H1 (cell line): ENCODE results near the gene TMEM150B. TPM values are rescaled to one million over a fixed set of nuclear protein-coding genes. Genes with fewer than 3 reads are reported as not detected.
A peak's percentile ranks its signal among the peaks of the same experiment; 100 is the strongest.

Experiments
- CTCF ChIA-PET: fragments of 300-600 bp; sonication (Branson Sonifier 250); formaldehyde crosslinking; loops from one replicate; lab custom pipeline; 2021; ENCODE audit not compliant: partially characterized antibody; lab: Charles Lee
- POLR2A ChIA-PET: fragments of 300-600 bp; sonication (Branson Sonifier 250); formaldehyde crosslinking; loops from one replicate; lab custom pipeline; 2021; ENCODE audit warnings: inconsistent platforms; ENCODE audit not compliant: partially characterized antibody; lab: Charles Lee
- DNase-seq, 2 experiments: peaks; one replicate each; pipeline versions ENCODE4 v3.0.0 to v3.0.0-alpha.2; 2010 to 2022; ENCODE audit warnings: low spot score in 2 of 2, low read depth in 1 of 2, mixed read lengths in 1 of 2
- FAIRE-seq: peaks from 2 replicates; lab custom pipeline; 2011; peaks lifted over from hg19 to GRCh38; lab: Jason Lieb, UNC
- H2AFZ ChIP-seq: 2 replicates; pipeline ENCODE4 v1.8.1; 2012; ENCODE audit warnings: low read length, inconsistent platforms
- H2AK5ac ChIP-seq: 2 replicates; pipeline ENCODE4 v1.6.1; 2013; ENCODE audit warnings: low read depth, low read length
- H2BK120ac ChIP-seq: replicated peaks from 2 replicates; pipeline ENCODE3; 2013; ENCODE audit warnings: low read depth, low read length, inconsistent platforms
- H2BK12ac ChIP-seq: 2 replicates; pipeline ENCODE4 v1.6.1; 2013; ENCODE audit warnings: low read depth, low read length
- H2BK15ac ChIP-seq: 2 replicates; pipeline ENCODE4 v1.6.1; 2013; ENCODE audit warnings: low read length
- H2BK20ac ChIP-seq: 2 replicates; pipeline ENCODE4 v1.6.1; 2013; ENCODE audit warnings: low read length
- H2BK5ac ChIP-seq: 2 replicates; pipeline ENCODE4 v1.6.1; 2013; ENCODE audit warnings: low read depth, low read length
- H3K14ac ChIP-seq: 2 replicates; pipeline ENCODE4 v1.6.1; 2013; ENCODE audit warnings: inconsistent platforms; ENCODE audit not compliant: insufficient read length
- H3K18ac ChIP-seq: 2 replicates; pipeline ENCODE4 v1.6.1; 2013; ENCODE audit warnings: low read length; ENCODE audit errors: extremely low read depth
- H3K23ac ChIP-seq: 2 replicates; pipeline ENCODE4 v1.6.1; 2013; ENCODE audit warnings: inconsistent platforms; ENCODE audit not compliant: insufficient read length
- H3K23me2 ChIP-seq: 2 replicates; pipeline ENCODE4 v1.6.1; 2013; ENCODE audit warnings: low read depth, low read length
- H3K27ac ChIP-seq: 2 replicates; pipeline ENCODE4 v1.6.1; 2011; ENCODE audit warnings: low read depth, low read length, inconsistent platforms
- H3K27me3 ChIP-seq, 4 experiments: replicated peaks in 1 of 4; 1 replicate in 1 of 4; 2 replicates in 3 of 4; pipeline versions ENCODE4 v1.6.1 to v1.8.1; 2011 to 2013; ENCODE audit warnings: low read length in 3 of 4, mild to moderate bottlenecking in 3 of 4, inconsistent platforms in 2 of 4, mixed read lengths in 2 of 4, moderate library complexity in 1 of 4; ENCODE audit not compliant: control insufficient read depth in 3 of 4, insufficient read depth in 3 of 4; ENCODE audit errors: extremely low read depth in 1 of 4
- H3K36me3 ChIP-seq, 4 experiments: 2 replicates each; pipeline versions ENCODE4 v1.6.1 to v1.8.1; 2011 to 2013; ENCODE audit warnings: mild to moderate bottlenecking in 4 of 4, low read length in 3 of 4, moderate library complexity in 2 of 4, control low read depth in 1 of 4, inconsistent platforms in 1 of 4; ENCODE audit not compliant: insufficient read depth in 4 of 4, control insufficient read depth in 2 of 4
- H3K4ac ChIP-seq: replicated peaks from 2 replicates; pipeline ENCODE3; 2013; ENCODE audit warnings: low read length, low read depth, mixed read lengths, inconsistent platforms; ENCODE audit not compliant: insufficient read length
- H3K4me1 ChIP-seq, 4 experiments: replicated peaks in 1 of 4; 1 replicate in 1 of 4; 2 replicates in 3 of 4; pipeline versions ENCODE4 v1.6.1 to v1.8.1; 2011 to 2013; ENCODE audit warnings: low read length in 3 of 4, inconsistent platforms in 2 of 4, mixed read lengths in 1 of 4; ENCODE audit not compliant: insufficient read depth in 4 of 4, control insufficient read depth in 3 of 4
- H3K4me2 ChIP-seq, 2 experiments: 2 replicates each; pipeline versions ENCODE4 v1.6.1 to v1.8.1; 2011 to 2013; ENCODE audit warnings: low read depth in 2 of 2, low read length in 2 of 2, control low read depth in 1 of 2, inconsistent platforms in 1 of 2, mild to moderate bottlenecking in 1 of 2; ENCODE audit not compliant: insufficient read depth in 1 of 2
- H3K4me3 ChIP-seq, 4 experiments: fragments of 200-600, 300-600 bp in 1 of 4; sonication (generic), shearing (Covaris generic), sonication (Bioruptor Twin) in 1 of 4; 2 replicates each; pipeline versions ENCODE4 v1.5.1 to v1.8.1; 2011 to 2016; ENCODE audit warnings: low read length in 4 of 4, low read depth in 3 of 4, control low read depth in 2 of 4, inconsistent platforms in 2 of 4, mild to moderate bottlenecking in 2 of 4, mixed read lengths in 1 of 4, moderate library complexity in 1 of 4; ENCODE audit not compliant: insufficient read depth in 2 of 4; ENCODE audit errors: extremely low read depth in 1 of 4
- H3K56ac ChIP-seq: replicated peaks from 2 replicates; pipeline ENCODE3; 2013; ENCODE audit warnings: low read depth, mild to moderate bottlenecking, mixed read lengths, low read length, inconsistent platforms; ENCODE audit not compliant: insufficient read length
- H3K79me1 ChIP-seq: 2 replicates; pipeline ENCODE4 v1.6.1; 2013; ENCODE audit warnings: low read depth, low read length, control low read depth
- H3K79me2 ChIP-seq, 2 experiments: 2 replicates each; pipeline versions ENCODE4 v1.6.1 to v1.8.1; 2012 to 2013; ENCODE audit warnings: low read length in 2 of 2, mild to moderate bottlenecking in 2 of 2, inconsistent platforms in 1 of 2; ENCODE audit not compliant: insufficient read depth in 2 of 2, control insufficient read depth in 1 of 2
- H3K9ac ChIP-seq, 4 experiments: replicated peaks in 1 of 4; 1 replicate in 1 of 4; 2 replicates in 3 of 4; pipeline versions ENCODE4 v1.6.1 to v1.8.1; 2011 to 2013; ENCODE audit warnings: low read depth in 3 of 4, low read length in 3 of 4, control low read depth in 2 of 4, mild to moderate bottlenecking in 2 of 4, moderate library complexity in 2 of 4, inconsistent platforms in 1 of 4; ENCODE audit errors: extremely low read depth in 1 of 4
- H3K9me3 ChIP-seq, 2 experiments: 2 replicates each; pipeline versions ENCODE4 v1.6.1 to v1.8.1; 2012 to 2013; ENCODE audit warnings: mild to moderate bottlenecking in 2 of 2, moderate library complexity in 2 of 2, control low read depth in 1 of 2, inconsistent platforms in 1 of 2, low read depth in 1 of 2, low read length in 1 of 2, mixed read lengths in 1 of 2; ENCODE audit not compliant: insufficient read depth in 2 of 2
- H4K20me1 ChIP-seq, 2 experiments: replicated peaks in 1 of 2; 2 replicates each; pipeline versions ENCODE3 to v1.8.1; 2011 to 2013; ENCODE audit warnings: inconsistent platforms in 2 of 2, low read length in 2 of 2, mild to moderate bottlenecking in 1 of 2; ENCODE audit not compliant: insufficient read depth in 2 of 2, control insufficient read depth in 1 of 2
- H4K5ac ChIP-seq: 2 replicates; pipeline ENCODE4 v1.6.1; 2013; ENCODE audit warnings: low read length, low read depth, mixed read lengths, inconsistent platforms; ENCODE audit not compliant: insufficient read length
- H4K8ac ChIP-seq: 2 replicates; pipeline ENCODE4 v1.8.0; 2013; ENCODE audit warnings: mild to moderate bottlenecking, moderate library complexity, low read length, inconsistent platforms; ENCODE audit not compliant: insufficient read depth; ENCODE audit errors: extremely low read depth
- H4K91ac ChIP-seq: replicated peaks from 2 replicates; pipeline ENCODE3; 2013; ENCODE audit warnings: low read length, mixed read lengths, inconsistent platforms; ENCODE audit not compliant: insufficient read length
- CTBP2 ChIP-seq: IDR thresholded peaks from 2 replicates; pipeline ENCODE4 v1.7.0; 2011; ENCODE audit warnings: borderline replicate concordance, mild to moderate bottlenecking, moderate library complexity, mixed read lengths, low read length; ENCODE audit not compliant: insufficient read depth, insufficient read length
- POLR2A ChIP-seq, 2 experiments: IDR thresholded peaks; 1 replicate in 1 of 2; 2 replicates in 1 of 2; pipeline ENCODE4 v1.6.1; 2011; ENCODE audit warnings: low read depth in 2 of 2, low read length in 2 of 2, mild to moderate bottlenecking in 2 of 2; ENCODE audit errors: control extremely low read depth in 1 of 2
- WGBS, 2 experiments: shearing (Covaris generic) in 1 of 2; methylation state at CpG; one replicate each; pipeline versions ENCODE4 v1.1.6 to v1.1.7; 2013 to 2015; ENCODE audit warnings: low lambda C conversion rate in 2 of 2, mixed read lengths in 2 of 2, inconsistent platforms in 1 of 2, low coverage in 1 of 2, missing lambda C conversion rate in 1 of 2; ENCODE audit not compliant: insufficient replicate concordance in 2 of 2, insufficient coverage in 1 of 2, insufficient read length in 1 of 2; ENCODE audit errors: extremely low coverage in 1 of 2, missing lambda C conversion rate in 1 of 2; 5-methylcytosine and 5-hydroxymethylcytosine counted together
- polyA plus RNA-seq, 7 experiments: library from polyadenylated mRNA; depleted of rRNA in 3 of 7; stranded (reverse) in 5 of 7; unstranded in 2 of 7; fragments of >200 nt in 5 of 7; fragments of 200-250 nt in 2 of 7; gene quantifications; 1 replicate in 5 of 7; 2 replicates in 1 of 7; 4 replicates in 1 of 7; pipeline versions ENCODE4 v1.2.1 to v1.2.3, GENCODE V29; 2011 to 2013; ENCODE audit warnings: missing spikeins in 2 of 7, mixed read lengths in 2 of 7
- total RNA-seq: library from RNA; stranded (reverse); fragmentation: NEBNext Ultra II Directional; extraction: Animal tissue kit (Norgen Biotek cat#: 25700); gene quantifications from 2 replicates; pipeline ENCODE4 v1.2.1, GENCODE V29; 2021

Gene TMEM150B
- total and polyA plus RNA-seq, 2 of the 8 experiments (the other 6 are each of a cell fraction or from before 2014, with no cell fraction given): 0.41 to 0.91 TPM

DNA sequence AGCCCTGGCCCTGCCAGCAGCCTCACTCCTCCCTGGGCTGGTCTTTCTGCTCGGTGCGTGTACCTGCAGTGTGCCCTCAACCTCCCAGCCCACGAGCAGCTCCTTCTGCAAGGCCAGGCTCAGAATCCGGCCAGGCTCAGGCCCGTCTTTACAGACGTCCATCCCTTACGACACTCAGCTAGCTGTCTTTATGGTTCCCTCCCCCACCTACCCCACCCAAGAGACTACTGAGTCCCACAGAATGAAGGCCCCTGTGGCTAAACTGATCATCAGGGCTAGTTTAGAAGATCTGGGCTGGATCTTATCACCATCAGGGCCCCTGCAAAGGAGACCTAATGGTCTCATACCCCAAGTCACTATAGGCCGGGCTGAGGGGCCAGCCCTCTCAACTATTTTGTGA lies 10.7 kb downstream of the TMEM150B start:
- Histone ChIP-seq H4K20me1 (no peaks in the 10 kb centered on the region), H3K4me1 (no peaks in the 10 kb centered on the region), H3K36me3 (peaks cover 5 to 11% (median 7%) of the 10 kb centered on the region in 4 experiments), H3K79me2 (no peaks in the 10 kb centered on the region), H2BK120ac (no peak overlapping the region), H3K9ac (no peak overlapping the region), H3K23me2 (no peaks in the 10 kb centered on the region), H3K4me3 (no peak overlapping the region), H2BK15ac (no peak overlapping the region), H3K9me3 (no peaks in the 10 kb centered on the region), H2AK5ac (no peak overlapping the region), H3K4ac (no peak overlapping the region), H2BK5ac (no peak overlapping the region), H3K79me1 (no peaks in the 10 kb centered on the region), H2AFZ (no peak overlapping the region), H3K23ac (no peak overlapping the region), H4K91ac (no peak overlapping the region), H4K8ac (no peak overlapping the region), H2BK12ac (no peak overlapping the region), H4K5ac (no peak overlapping the region)
- CTCF ChIA-PET: interaction anchor here (1.6 to 5.1 kb wide), 4 partner anchors 12 to 103 kb away, joined by 4 to 33 read pairs (median 9); no protein-coding TSS in a partner anchor
- 80% methylated on average over 8 of the region's 8 CpGs; no CpG with 5 or more reads in 1 of the 2 experiments for WGBS, 2 experiments
- TF ChIP-seq CTBP2 (no peak), POLR2A (IDR thresholded peaks at IDR 0.05; ENCODE audit: control extremely low read depth in 1 of 2, low read depth in 2 of 2, low read length in 2 of 2) (0 out of 3 replicates have a peak, but pooled peaks of 1 of the 2 experiments have one; percentile 29)
- TF ChIP-seq, all 59 proteins: peak for 1
- no peak overlapping the region for H3K27ac ChIP-seq
- no peak overlapping the region for H3K4me2 ChIP-seq
- H3K27me3 ChIP-seq: no peaks in the 10 kb centered on the region
- no peak overlapping the region for H3K18ac ChIP-seq
- H2BK20ac ChIP-seq: no peak overlapping the region
- no peak for DNase-seq
- POLR2A ChIA-PET: interaction anchor here (1.0 to 3.1 kb wide), 10 partner anchors 7 to 86 kb away, joined by 3 to 23 read pairs (median 4); partner anchors contain the start of genes KMT5C and RPL28
- no peak for FAIRE-seq
- no peak overlapping the region for H3K14ac ChIP-seq
- H3K56ac ChIP-seq: no peak overlapping the region
